Breast epithelium (tissue), 4 donors: ENCODE results near the gene ZNF211. TPM values are rescaled to one million over a fixed set of nuclear protein-coding genes. Genes with fewer than 3 reads are reported as not detected.

Source experiments
- DNase-seq, 2 donors: peaks; one replicate each; pipeline ENCODE4 v3.0.0-alpha.2; 2019; ENCODE audit warnings: low spot score in 2 of 2
- H3K27ac ChIP-seq, 2 donors: fragments of 200-600 bp; sonication (generic) in 1 of 2; one replicate each; pipeline ENCODE4 v1.5.1; 2016 to 2019; ENCODE audit warnings: mild to moderate bottlenecking in 1 of 2
- H3K27me3 ChIP-seq, 2 donors: fragments of 200-600 bp; sonication (generic) in 1 of 2; one replicate each; pipeline versions ENCODE4 v1.5.1 to v1.6.0; 2017 to 2019; ENCODE audit warnings: control low read depth in 1 of 2, mild to moderate bottlenecking in 1 of 2
- H3K36me3 ChIP-seq: fragments of 200-600 bp; one replicate; pipeline ENCODE4 v1.5.1; 2019
- H3K4me1 ChIP-seq, 2 donors: fragments of 200-600 bp; sonication (generic); one replicate each; pipeline ENCODE4 v1.5.1; 2016 to 2019; ENCODE audit warnings: control low read depth in 1 of 2
- H3K4me3 ChIP-seq, 3 donors: fragments of 200-600 bp; sonication (generic); 1 replicate in 2 of 3; 2 replicates in 1 of 3; pipeline ENCODE4 v1.5.1; 2016 to 2019; ENCODE audit warnings: mild to moderate bottlenecking in 3 of 3, moderate library complexity in 2 of 3
- H3K9me3 ChIP-seq, 2 donors: fragments of 200-600 bp; sonication (generic) in 1 of 2; one replicate each; pipeline ENCODE4 v1.5.1; 2016 to 2019; ENCODE audit warnings: control low read depth in 1 of 2
- CTCF ChIP-seq, 3 donors: fragments of 450-650 bp; IDR thresholded peaks; one replicate each; pipeline ENCODE4 v1.5.1; 2016 to 2017; ENCODE audit warnings: antibody characterized with exemption in 3 of 3, mild to moderate bottlenecking in 3 of 3, moderate library complexity in 3 of 3
- POLR2A ChIP-seq: fragments of 450-650 bp; IDR thresholded peaks from one replicate; pipeline ENCODE4 v1.6.1; 2016; ENCODE audit warnings: antibody characterized with exemption, mild to moderate bottlenecking, moderate library complexity
- POLR2AphosphoS5 ChIP-seq, 3 donors: sonication (generic); formaldehyde crosslinking; IDR thresholded peaks; one replicate each; pipeline ENCODE4 v1.6.1; 2017; ENCODE audit warnings: antibody characterized with exemption in 3 of 3
- intact Hi-C: fragments of 100-400 bp; cut with DNase I; formaldehyde crosslinking; loops from one replicate; pipeline ENCODE4 v1.15.1; 2023; ENCODE audit warnings: low total_unique reads
- total RNA-seq, 3 donors: library from RNA; depleted of rRNA; stranded (reverse); fragments of >200 nt; gene quantifications; one replicate each; pipeline ENCODE4 v1.1.0, GENCODE V29; 2016

ZNF211 gene
- 10 to 100 TPM in 2 of 3 donors, 1 to 10 TPM in 1; 8.2 to 23.1 (median 16.4) TPM for total RNA-seq

GRCh38 chr19:57632987-57633831 is at the start of gene ZNF211:
ZNF211 (plus strand) TSS chr19:57633168; CDS start chr19:57633347, 179 bp downstream.
- peak within 1 kb of the TSS; percentile 71 to 90 (median 87) for H3K4me3 ChIP-seq
- H3K27me3 ChIP-seq, result no peaks in the 10 kb centered on the region
- peaks cover 24 to 41% of the 10 kb centered on the region in 2 donors for H3K9me3 ChIP-seq
- H3K27ac ChIP-seq, result peak within 1 kb of the TSS; percentile 85 to 88
- peaks cover 9% of the 10 kb centered on the region for H3K36me3 ChIP-seq
- H3K4me1 ChIP-seq, result no peaks in the 10 kb centered on the region
- intact Hi-C loops, result no loop called here
- TF ChIP-seq POLR2AphosphoS5 (IDR thresholded peaks at IDR 0.05) (peak; percentile 43 to 70 (median 55)), CTCF (IDR thresholded peaks at IDR 0.05) (no peak), POLR2A (peak; percentile 38)
- DNase-seq, result peak; percentile 85 to 89

GRCh38 chr19:57583521-57584416 is 49.2 kb upstream of the ZNF211 start, which contains the start of gene ZIK1:
ZIK1 (plus strand) TSS chr19:57584145; CDS start chr19:57584357, 212 bp downstream.
- TF ChIP-seq POLR2AphosphoS5 (IDR thresholded peaks at IDR 0.05), result peak in 1 of 3 donors; percentile 36
- no peak for TF ChIP-seq POLR2A
- TF ChIP-seq CTCF (IDR thresholded peaks at IDR 0.05), result peak in 1 of 3 donors; percentile 7
- Histone ChIP-seq H3K4me1 (peaks cover 0 to 3% of the 10 kb centered on the region in 2 donors), H3K27me3 (no peaks in the 10 kb centered on the region), H3K27ac (peak within 1 kb of the TSS; percentile 4 to 41), H3K36me3 (no peaks in the 10 kb centered on the region), H3K4me3 (peak within 1 kb of the TSS; percentile 55 to 72 (median 72)), H3K9me3 (peaks cover 38 to 52% of the 10 kb centered on the region in 2 donors)
- peak; percentile 85 for DNase-seq
- intact Hi-C loops, result no loop called here

- Histone ChIP-seq H3K27ac (no peak overlapping the region), H3K27me3 (no peaks in the 10 kb centered on the region), H3K36me3 (peaks cover 17% of the 10 kb centered on the region), H3K4me1 (peaks cover 0 to 3% of the 10 kb centered on the region in 2 donors), H3K4me3 (peak overlapping the region in 1 of 3 donors; percentile 15), H3K9me3 (peaks cover 76 to 84% of the 10 kb centered on the region in 2 donors)
- no peak for TF ChIP-seq POLR2A
- TF ChIP-seq POLR2AphosphoS5 (IDR thresholded peaks at IDR 0.05), result no peak
- TF ChIP-seq CTCF (IDR thresholded peaks at IDR 0.05), result no peak
- intact Hi-C loops, result no loop called here
- DNase-seq, result no peak
Measured at GRCh38 chr19:57587529-57587928, 45.4 kb upstream of the ZNF211 start.

- Histone ChIP-seq H3K36me3 (no peaks in the 10 kb centered on the region), H3K27me3 (no peaks in the 10 kb centered on the region)
Measured at GRCh38 chr19:57599377-57599760, 33.6 kb upstream of the ZNF211 start.

GRCh38 chr19:57599761-57600383 is 33.1 kb upstream of the ZNF211 start, which contains the start of gene ZNF530:
ZNF530 (plus strand) TSS chr19:57599885; CDS start chr19:57604346, 4,461 bp downstream.
- no peaks in the 10 kb centered on the region for H3K27me3 ChIP-seq
- no peaks in the 10 kb centered on the region for H3K4me1 ChIP-seq
- H3K4me3 ChIP-seq, result peak within 1 kb of the TSS; percentile 67 to 93 (median 84)
- peaks cover 4% of the 10 kb centered on the region for H3K36me3 ChIP-seq
- peak; percentile 51 to 77 (median 67) for TF ChIP-seq POLR2AphosphoS5 (IDR thresholded peaks at IDR 0.05)
- TF ChIP-seq POLR2A, result no peak
- H3K27ac ChIP-seq, result peak within 1 kb of the TSS; percentile 17 to 44
- DNase-seq, result peak; percentile 89 to 95
- intact Hi-C loops, result no loop called here
- peaks cover 29 to 36% of the 10 kb centered on the region in 2 donors for H3K9me3 ChIP-seq

More at GRCh38 chr19:57599377-57599760, 33.6 kb upstream of the ZNF211 start:
- Histone ChIP-seq H3K4me1 (no peaks in the 10 kb centered on the region), H3K4me3 (peak overlapping the region; percentile 67 to 93 (median 84)), H3K9me3 (peaks cover 29 to 36% of the 10 kb centered on the region in 2 donors), H3K27ac (peak overlapping the region; percentile 17 to 44)
- intact Hi-C loops, result no loop called here
- no peak for DNase-seq
- no peak for TF ChIP-seq POLR2A
